GM21786 (cell line): ENCODE data around the gene GGT1.
"Not testable (repeated sequence)": the region's sequence is repeated elsewhere in the genome, so short reads cannot be mapped to it uniquely, and the experiment has no call there.

Experiments
- ATAC-seq: cut with Tn5 transposase; IDR thresholded peaks from one replicate; pipeline ENCODE4 v1.9.1; 2021; ENCODE audit not compliant: unreplicated experiment

Gene GGT1

GRCh38 chr22:24602847-24603769, at the start of gene GGT1:
Gene GGT1, plus strand, starts transcription at chr22:24603193. Its CDS starts 7,889 bp downstream, at chr22:24611082.
- not testable (repeated sequence) for ATAC-seq

GRCh38 chr22:24553597-24554312, 49.2 kb upstream of the GGT1 start:
- ATAC-seq: no peak

- ATAC-seq: no peak
Observed at GRCh38 chr22:24554313-24555164, 48.5 kb upstream of the GGT1 start, which contains the start of gene GUCD1. Gene GUCD1, minus strand, starts transcription at chr22:24555138. Its CDS starts 147 bp downstream, at chr22:24554991.

- ATAC-seq: peak; percentile 75
Observed at GRCh38 chr22:24555165-24556039, 47.6 kb upstream of the GGT1 start, which contains the start of gene SNRPD3. Gene SNRPD3, plus strand, starts transcription at chr22:24555999. Its CDS starts 1,676 bp downstream, at chr22:24557675.

GRCh38 chr22:24559471-24559870, 43.5 kb upstream of the GGT1 start:
- ATAC-seq: no peak

GRCh38 chr22:24563246-24563645, 39.7 kb upstream of the GGT1 start:
- ATAC-seq: no peak

- no peak for ATAC-seq
Observed at GRCh38 chr22:24564376-24565058, 38.5 kb upstream of the GGT1 start.

GRCh38 chr22:24565077-24565476, 37.9 kb upstream of the GGT1 start:
- ATAC-seq: no peak

- ATAC-seq: no peak
Observed at GRCh38 chr22:24566899-24567511, 36.0 kb upstream of the GGT1 start.

GRCh38 chr22:24567668-24568067, 35.3 kb upstream of the GGT1 start:
- ATAC-seq: no peak

GRCh38 chr22:24571266-24571665, 31.7 kb upstream of the GGT1 start:
- no peak for ATAC-seq

GRCh38 chr22:24576778-24577177, 26.2 kb upstream of the GGT1 start:
- no peak for ATAC-seq

- ATAC-seq: no peak
Observed at GRCh38 chr22:24578355-24579257, 24.4 kb upstream of the GGT1 start.

- no peak for ATAC-seq
Observed at GRCh38 chr22:24579258-24579601, 23.8 kb upstream of the GGT1 start.

GRCh38 chr22:24580276-24580675, 22.7 kb upstream of the GGT1 start:
- ATAC-seq: no peak

- ATAC-seq: no peak
Observed at GRCh38 chr22:24582056-24582814, 20.8 kb upstream of the GGT1 start.
